GM18909 (cell line): ENCODE results near the gene SREK1IP1.
"Not testable (repeated sequence)": the region's sequence is repeated elsewhere in the genome, so short reads cannot be mapped to it uniquely, and the experiment has no call there.

Source experiments
- ATAC-seq: cut with Tn5 transposase; IDR thresholded peaks from one replicate; pipeline ENCODE4 v1.9.1; 2021; ENCODE audit warnings: mild to moderate bottlenecking; ENCODE audit not compliant: unreplicated experiment, poor library complexity

The SREK1IP1 gene

DNA sequence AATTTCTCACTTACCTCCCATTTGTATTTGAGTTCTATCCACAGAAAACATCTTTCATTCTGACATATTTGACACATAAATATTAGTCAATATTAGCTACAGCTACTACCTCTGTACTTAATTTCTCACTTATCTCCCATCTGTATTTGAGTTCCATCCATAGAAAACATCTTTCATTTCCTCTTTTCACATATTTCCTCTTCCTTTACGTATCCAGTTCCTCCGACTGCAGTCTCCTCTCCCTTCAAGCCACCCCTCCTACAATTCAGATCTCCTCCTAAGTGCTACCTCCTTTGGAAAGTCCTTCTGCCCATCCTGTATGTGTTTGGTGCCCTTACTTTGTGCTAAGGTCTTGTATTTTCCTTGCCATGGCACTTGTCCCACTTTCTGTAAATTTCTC lies 1.6 kb downstream of the SREK1IP1 start:
- ATAC-seq, result no peak

DNA sequence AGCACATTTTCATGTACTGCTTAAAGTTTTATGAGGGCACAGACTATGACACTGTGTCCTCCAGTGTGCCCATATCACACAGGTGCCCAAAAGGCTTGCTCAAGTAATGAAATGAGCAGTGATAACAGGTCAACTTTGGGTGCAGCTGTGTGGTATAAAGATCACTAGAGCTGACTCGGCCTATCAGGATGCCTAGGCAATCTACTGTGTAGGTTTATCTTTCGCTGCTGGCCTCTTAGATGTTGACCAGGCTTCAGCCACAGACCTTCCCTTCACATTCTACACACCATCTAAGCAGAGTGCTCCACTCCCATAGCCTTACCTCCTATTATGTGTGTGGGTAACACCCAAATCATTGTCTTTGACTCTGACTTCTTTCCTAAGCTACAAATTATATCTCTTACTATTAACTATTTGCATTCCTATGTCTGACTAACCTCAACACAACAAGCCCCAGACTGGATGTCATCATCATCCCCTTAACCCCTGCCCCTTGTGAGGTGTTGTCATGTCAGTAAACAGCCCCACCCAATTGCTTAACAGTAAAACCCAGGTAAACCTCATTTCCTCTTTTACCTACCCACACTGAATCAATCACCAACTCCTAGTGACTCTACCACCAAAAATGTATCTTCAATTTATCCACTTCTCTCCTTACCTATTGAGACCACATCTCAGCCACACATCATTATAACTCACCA lies 2.5 kb downstream of the SREK1IP1 start:
- no peak for ATAC-seq

DNA sequence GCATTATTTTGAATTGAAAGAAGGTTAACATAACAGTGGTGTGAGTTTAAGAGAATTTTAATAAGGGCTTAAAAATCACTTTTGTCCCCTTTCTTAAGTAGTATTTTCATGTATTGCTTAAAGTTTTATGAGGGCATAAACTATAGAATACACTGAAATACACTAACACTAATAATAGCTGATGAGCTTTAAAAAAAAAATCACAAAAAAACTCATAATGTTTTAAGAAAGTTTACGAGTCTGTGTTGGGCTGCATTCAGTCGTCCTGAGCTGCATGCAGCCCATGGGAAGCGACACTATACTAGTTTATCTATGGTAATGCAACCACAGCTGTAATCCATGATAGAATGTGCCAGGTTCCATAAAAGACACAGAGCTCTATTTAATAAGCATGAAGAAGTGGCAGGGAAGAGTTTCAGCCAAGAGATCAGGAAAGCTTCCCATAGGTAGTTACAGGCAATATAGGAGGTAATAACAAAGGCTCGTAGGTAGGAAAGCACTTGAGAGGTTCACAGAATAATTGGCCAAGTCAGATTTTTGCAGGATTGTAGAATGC lies 4.5 kb downstream of the SREK1IP1 start:
- no peak for ATAC-seq

DNA sequence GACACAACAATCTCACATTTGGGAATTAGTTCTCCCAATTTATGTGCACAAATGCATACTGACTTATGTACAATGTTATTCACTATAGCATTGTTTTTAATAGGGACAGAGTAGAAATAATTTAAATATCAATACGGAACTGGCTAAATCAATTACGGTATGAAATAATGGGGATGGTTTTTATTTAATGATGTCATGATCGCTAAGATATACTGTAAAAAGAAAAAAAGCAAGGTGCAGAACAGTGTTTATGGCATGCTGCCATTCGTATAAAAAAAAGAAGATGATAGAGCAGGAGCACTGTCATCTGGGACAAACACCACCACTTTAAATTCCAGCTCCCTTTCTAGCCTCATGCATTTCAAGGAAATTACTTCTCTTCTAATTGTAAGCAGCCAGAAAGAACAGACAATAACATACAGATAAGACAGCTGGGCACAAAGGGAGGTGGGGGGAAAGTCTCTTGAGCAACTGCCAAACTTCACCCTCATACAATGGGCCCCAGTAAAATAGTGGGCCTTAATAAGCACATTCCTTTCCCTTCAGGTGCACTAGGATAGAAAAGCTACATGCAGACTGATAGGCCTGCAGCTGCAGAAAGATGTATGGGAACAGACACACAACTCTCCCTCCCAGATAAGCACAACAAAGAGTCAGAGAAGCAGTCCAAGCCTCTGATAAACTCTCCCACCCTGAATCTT lies 8.4 kb downstream of the SREK1IP1 start:
- no peak for ATAC-seq

DNA sequence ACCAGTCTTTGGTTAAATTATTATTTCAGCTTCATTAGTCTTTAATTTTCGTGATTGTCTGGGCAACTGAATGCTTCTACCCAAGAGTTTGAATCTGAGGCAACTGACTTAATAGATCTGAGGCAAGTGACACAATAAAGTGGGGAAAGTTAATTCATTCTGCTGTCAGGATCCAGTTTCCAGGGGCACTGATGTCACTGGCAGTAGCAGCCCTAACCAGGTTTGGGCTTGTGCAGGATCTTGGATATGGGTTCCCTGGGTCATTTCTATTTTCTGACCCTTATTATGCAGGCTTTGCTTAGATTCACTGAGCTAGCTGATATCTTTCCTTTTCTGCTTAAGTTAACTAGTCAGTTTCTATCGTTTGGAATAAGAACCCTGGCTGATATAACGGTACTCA lies 9.6 kb downstream of the SREK1IP1 start:
- no peak for ATAC-seq

DNA sequence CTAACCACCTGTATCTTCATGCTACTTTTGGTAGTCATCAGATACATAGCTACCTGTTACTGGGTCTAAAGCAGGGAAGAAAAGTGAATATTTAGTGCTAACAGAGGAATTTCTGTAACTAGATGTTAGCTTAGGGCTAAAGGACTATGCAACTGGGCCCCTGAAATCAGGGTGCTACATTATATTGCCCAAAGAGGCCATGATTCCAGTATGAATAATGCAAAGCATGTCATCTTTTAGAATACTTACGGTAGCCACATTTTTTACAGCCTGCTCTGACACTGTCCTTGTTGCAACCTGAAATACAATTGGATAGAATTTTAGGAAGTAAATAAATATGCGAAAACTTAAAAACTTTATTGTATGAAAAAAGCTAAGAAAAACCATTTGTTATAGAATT lies 14.4 kb downstream of the SREK1IP1 start:
- ATAC-seq, result no peak

DNA sequence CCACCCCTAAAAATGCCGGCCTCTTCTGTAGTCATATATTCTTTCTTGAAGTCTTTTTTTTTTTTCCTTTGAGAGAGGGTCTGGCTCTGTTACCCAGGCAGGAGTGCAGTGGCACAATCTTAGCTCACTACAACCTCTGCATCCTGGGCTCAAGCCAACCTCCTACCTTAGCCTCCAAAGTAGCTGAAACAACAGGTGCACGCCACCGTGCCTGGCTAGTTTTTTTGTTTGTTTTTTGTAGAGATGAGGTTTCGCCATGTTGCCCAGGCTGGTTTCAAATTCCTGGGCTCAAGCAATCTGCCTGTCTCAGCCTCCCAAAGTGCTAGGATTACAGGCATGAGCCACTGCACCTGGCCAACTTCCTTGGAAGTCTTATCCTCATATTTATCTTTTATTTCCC lies 19.1 kb downstream of the SREK1IP1 start:
- ATAC-seq, result no peak

DNA sequence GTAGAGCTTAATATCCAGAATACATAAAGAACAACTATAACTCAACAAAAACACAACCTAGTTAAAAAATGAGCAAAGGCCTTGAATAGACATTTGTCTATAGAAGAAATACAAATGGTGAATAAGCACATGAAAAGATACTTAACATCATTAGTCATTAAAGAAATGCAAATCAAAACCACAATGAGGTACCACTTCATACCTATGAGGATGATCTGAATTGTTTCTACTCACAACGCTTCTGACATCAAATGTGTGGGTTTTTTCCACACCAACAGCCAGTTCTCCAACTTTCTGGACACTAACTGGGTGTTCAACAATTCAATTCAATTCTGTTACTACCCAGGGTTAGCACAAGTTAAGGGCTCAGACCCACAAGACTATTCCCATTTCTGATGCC lies 22.0 kb downstream of the SREK1IP1 start:
- no peak for ATAC-seq

DNA sequence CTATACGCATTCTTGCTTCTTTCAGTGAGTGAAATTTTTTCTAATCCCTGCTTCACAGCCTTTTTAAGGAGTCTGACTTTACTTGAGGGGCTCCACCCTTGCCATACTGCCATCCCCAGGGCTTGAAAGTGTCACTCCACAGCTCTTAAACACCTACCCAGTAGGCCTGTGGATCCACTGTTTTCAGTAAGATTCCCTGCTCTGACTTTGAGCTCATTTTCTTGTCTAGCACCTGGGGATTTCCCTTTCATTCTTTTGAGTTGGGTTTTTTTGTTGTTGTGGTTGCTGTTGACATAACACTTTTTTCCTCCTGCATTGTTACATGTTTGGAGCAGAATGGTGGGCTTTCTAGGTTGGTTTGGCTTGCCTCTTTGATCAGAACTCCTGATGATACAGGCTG lies 23.6 kb downstream of the SREK1IP1 start:
- ATAC-seq, result no peak

DNA sequence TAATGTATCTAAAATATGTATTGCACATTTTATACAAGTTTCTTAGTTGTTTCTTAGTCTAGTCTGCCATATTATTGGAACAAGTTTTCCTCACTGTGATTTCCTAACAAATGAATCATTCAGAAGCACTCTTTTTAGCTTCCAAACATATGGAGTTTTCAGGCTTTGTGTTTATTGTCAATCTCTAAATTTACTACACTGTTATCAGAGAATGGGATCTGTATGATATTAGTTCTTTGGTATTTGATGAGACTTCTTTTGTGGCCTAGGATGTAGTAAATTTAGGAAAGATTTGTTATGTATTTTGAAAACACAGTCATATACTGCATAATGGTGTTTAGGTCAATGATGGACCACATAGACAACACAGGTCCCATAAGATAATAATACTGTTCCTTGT lies 25.7 kb downstream of the SREK1IP1 start:
- no peak for ATAC-seq

DNA sequence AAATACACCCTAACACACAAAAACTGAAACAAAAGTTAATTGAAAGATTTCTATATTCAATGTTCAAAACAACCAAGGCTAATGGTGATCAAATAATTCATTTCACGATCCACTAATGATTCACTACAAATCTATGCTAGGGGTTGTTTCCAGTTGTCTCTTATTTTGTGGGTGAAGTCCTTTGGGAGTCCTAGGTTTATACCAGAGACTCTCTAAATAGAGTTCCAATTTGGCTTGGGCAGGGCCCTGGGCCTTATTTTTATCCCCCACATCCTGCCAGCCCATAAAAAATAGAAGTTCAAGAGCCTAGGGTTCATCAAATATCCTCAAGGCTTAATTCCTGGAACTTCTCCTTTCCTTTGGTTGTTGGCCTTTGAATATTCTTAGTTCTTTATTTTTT lies 26.1 kb downstream of the SREK1IP1 start:
- no peak for ATAC-seq

DNA sequence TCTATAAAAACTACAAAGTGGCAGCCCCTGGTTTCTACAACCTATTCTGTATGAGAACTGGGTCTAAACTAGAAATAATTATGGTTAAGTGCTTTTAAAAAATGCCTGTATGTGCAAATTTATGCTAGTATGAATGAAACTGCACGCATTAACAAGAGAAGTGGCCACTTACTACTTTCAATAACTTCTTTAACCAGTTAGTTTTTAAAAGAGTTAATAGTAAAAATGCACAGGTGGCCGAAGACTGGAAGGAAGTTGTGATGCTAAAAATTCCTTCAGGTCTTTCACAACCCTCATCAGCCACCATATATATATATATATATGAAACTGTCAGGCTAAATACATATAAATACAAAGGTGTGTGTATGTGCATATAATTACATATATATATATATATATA lies 41.3 kb downstream of the SREK1IP1 start:
- no peak for ATAC-seq

DNA sequence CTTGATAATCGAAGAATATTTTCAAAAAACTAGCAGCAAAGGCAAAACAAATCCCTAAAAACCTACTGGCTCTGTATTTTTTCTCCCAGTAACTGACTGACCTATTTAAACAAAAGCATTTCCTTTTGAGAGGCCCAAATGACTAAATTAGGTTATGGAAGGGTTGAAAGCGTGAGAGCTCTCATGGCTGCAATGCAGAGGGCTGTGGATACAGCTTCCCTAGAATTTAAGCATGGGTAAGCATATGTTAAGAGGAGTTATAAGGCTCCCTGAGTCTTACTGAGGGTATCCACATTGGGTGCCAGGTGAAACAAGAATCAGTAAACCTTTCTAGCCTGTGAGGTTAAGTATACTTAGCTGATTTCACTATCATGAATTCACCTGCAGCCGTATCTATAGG lies 45.9 kb downstream of the SREK1IP1 start:
- ATAC-seq, result no peak

DNA sequence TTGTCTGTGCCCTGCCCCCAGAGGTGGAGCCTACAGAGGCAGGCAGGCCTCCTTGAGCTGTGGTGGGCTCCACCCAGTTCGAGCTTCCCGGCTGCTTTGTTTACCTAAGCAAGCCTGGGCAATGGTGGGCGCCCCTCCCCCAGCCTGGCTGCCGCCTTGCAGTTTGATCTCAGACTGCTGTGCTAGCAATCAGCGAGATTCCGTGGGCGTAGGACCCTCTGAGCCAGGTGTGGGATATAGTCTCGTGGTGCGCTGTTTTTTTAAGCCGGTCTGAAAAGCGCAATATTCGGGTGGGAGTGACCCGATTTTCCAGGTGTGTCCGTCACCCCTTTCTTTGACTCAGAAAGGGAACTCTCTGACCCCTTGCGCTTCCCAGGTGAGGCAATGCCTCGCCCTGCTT lies 54.0 kb downstream of the SREK1IP1 start:
- not testable (repeated sequence) for ATAC-seq

DNA sequence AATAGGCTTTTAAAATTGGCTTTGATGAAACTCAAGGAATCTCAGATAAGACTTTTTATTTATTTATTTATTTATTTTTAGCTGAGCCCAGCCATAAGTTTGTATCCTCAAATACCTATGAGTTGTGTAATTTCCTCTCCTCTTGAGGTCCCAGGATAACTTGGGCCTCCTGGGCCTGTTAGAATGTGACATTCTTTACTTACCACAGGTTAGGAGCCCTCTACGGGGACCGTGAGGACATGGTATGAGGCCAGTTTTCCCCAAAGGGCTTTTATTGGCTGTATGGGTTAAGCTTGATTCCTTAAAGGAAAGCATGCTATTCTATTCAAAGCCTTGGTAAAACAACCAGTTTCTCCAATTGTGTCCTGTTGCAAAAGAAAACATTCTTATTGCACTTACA lies 61.3 kb downstream of the SREK1IP1 start:
- no peak for ATAC-seq

DNA sequence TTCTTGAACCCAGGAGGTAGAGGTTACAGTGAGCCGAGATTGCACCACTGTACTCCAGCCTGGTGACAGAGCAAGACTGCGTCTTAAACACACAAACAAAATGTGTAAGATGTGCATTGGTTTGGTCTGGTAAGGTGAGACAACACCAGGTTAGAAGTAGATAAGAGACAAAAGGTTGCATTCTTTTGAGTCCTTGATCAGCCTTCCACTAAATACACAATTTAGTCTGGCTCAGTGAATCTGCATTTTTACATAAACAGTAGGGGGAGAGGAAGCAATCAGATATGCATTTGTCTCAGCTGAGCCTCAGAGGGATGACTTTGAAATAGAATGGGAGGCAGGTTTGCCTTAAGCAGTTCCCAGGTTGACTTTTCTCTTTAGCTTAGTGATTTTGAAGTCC lies 62.4 kb downstream of the SREK1IP1 start:
- ATAC-seq, result not testable (repeated sequence)

DNA sequence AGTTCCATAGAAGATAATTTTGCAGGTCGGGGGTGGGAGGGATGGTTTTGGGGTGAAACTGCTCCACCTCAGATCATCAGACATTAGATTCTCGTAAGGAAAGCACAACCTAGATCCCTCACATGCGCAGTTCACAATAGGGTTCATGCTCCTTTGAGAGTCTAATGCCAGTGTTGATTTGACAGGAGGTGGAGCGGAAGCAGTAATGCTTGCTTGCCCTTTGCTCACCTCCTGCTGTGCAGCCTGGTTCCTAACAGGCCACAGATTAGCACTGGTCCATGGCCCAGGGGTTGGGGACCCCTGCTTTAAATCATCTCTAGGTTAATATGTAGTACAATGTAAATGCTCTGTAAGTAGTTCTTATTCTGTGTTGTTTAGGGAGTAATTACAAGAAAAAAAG lies 67.7 kb downstream of the SREK1IP1 start:
- no peak for ATAC-seq

DNA sequence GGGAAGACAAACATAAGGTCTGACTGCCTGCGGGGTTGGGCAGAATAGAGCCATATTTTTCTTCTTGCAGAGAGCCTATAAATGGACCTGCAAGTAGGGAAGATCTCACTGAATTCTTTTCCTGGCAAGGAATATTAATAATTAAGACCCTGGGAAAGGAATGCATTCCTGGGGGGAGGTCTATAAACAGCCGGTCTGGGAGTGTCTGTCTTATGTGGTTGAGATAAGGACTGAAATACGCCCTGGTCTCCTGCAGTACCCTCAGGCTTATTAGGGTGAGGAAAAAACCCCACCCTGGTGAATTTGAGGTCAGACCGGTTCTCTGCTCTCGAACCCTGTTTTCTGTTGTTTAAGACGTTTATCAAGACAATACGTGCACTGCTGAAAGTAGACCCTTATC lies 72.1 kb downstream of the SREK1IP1 start:
- ATAC-seq, result not testable (repeated sequence)

DNA sequence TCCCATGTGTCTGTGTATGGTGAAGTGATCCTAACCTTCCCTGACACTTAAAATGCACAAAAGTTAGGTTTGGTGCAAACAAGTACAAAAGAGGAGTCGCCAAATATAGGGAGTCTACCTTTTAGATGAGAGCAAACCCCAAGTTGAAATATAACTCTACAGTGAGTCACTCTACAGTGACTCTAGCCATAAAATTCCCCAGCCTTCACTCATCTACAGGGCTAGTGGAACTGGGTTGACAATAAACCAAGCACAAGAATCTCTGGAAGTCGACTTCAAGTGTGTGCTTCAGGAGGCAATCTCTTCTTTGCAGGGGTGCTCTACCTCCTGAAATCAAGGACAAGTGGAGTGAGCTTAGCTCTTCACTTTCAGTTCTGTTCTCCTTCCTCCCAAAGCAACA lies 74.9 kb downstream of the SREK1IP1 start:
- no peak for ATAC-seq

DNA sequence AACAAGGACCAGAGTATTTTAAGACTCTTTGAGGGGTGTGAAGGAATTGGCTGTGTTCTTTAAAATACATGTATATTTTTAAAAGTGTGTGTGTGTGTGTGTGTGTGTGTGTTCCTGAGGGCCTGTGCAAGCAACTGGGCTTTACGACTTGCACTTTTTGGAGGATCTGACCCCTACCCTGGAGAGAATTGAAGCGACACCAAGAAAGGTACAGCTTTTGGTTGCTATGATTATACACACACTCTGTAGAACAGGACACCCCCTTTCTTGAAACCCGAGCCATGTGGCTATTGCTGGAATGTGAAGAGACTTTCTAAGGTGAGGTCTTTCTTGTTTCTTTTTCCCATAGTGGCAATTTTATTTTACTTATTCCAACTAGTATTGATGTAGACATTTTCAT lies 77.2 kb downstream of the SREK1IP1 start:
- ATAC-seq, result no peak

DNA sequence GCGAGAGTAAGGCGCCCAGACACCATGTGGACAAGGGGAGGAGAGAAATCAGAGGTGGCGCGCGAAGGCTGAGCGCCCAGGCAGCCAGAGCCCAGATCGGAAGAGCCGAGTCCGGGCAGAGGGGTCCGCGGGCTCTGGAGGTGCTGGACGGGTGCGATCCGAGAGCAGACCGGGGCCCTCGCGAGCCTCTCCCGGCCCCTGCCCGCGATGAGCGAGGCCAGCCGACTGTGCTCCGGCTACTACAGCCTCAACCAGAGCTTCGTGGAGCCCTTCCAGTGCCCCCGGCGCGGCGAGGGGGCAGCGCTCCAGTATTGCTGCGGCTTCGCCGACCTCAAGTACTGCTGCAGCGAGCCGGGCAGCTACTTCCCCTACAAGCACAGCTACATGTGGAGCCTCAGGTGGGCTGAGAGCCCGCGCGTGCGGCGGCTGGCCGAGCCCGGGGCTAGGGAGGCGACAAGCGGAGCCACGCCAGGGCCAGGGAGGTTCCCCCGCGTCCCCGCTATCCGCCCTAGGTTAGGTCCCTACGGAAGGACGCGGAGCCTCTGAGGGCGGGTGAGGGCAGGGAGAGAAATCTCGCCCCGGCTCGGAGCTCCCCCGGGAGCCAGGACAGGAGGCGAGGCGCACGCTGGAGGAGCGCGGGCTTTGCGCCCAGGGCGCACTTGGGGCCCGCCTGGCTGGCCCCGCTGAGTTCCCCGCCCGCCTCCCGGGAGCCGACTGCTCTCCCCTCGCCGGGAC lies 77.9 kb downstream of the SREK1IP1 start, which contains the start of gene SHISAL2B:
SHISAL2B (plus strand) TSS at position 87 of the 735 bp plus-strand sequence; CDS start at position 208, 121 bp downstream.
- peak; percentile 45 for ATAC-seq
